ENCODE measurements around the gene S100A7A. TPM values are rescaled to one million over a fixed set of nuclear protein-coding genes. Genes with fewer than 3 reads are reported as not detected.

The S100A7A gene
- total and polyA plus RNA-seq, 2 donors (not counting 1 experiment from before 2014, with no cell fraction given), result not detected

- H3K27ac Mint-ChIP-seq, result no peak overlapping the region
- H3K27ac ChIP-seq (ENCODE audit: low read length in 2 of 2), result no peak overlapping the region
Observed at GRCh38 chr1:153470707-153471106, 54.4 kb downstream of the S100A7A start.

More at GRCh38 chr1:153470707-153471106, 54.4 kb downstream of the S100A7A start:
- Histone ChIP-seq H3K9me3 (ENCODE audit: control extremely low read depth in 1 of 3, control insufficient read depth in 2 of 3, insufficient read depth in 1 of 3, low read length in 2 of 3) (peaks cover 0 to 30% (median 22%) of the 10 kb centered on the region in 3 donors), H3K4me1 (ENCODE audit: control insufficient read depth in 2 of 2, insufficient read depth in 2 of 2, low read length in 2 of 2) (peaks cover 0 to 4% of the 10 kb centered on the region in 2 donors), H3K4me2 (replicated peaks; ENCODE audit: low read depth, low read length, poor library complexity, severe bottlenecking) (no peak overlapping the region), H2AFZ (ENCODE audit: insufficient read depth, low read depth, low read length, poor library complexity, severe bottlenecking) (no peak overlapping the region), H4K20me1 (ENCODE audit: control insufficient read depth, insufficient read depth, low read length, poor library complexity, severe bottlenecking) (no peaks in the 10 kb centered on the region), H3K4me3 (ENCODE audit: control extremely low read depth in 1 of 5, extremely low read depth in 1 of 5, insufficient read depth in 1 of 5, low read depth in 2 of 5, low read length in 4 of 5) (no peak overlapping the region), H3K36me3 (replicated peaks in 1 of 2; ENCODE audit: control extremely low read depth in 1 of 2, control insufficient read depth in 1 of 2, extremely low read depth in 1 of 2, insufficient read depth in 2 of 2, low read length in 1 of 2) (no peaks in the 10 kb centered on the region), H3K9ac (ENCODE audit: low read length) (no peak overlapping the region), H3K27me3 (replicated peaks in 1 of 4; ENCODE audit: control extremely low read depth in 1 of 4, control insufficient read depth in 3 of 4, insufficient read depth in 4 of 4, low read length in 3 of 4) (peaks cover 0 to 25% (median 5%) of the 10 kb centered on the region in 4 experiments), H3K79me2 (ENCODE audit: control insufficient read depth, insufficient read depth, low read length) (no peaks in the 10 kb centered on the region)
- DNase-seq (no peak), ATAC-seq (ENCODE audit: low read depth) (no peak)
- TF ChIP-seq CTCF (IDR thresholded peaks at IDR 0.05) (no peak), EZH2 (IDR thresholded peaks at IDR 0.05; ENCODE audit: borderline replicate concordance, insufficient read depth, low read depth, low read length, poor library complexity, severe bottlenecking) (no peak)
- H3K9me3 Mint-ChIP-seq (ENCODE audit: insufficient read depth), result peaks cover 23% of the 10 kb centered on the region
- peaks cover 48% of the 10 kb centered on the region for H3K27me3 Mint-ChIP-seq
- no peaks in the 10 kb centered on the region for H3K4me1 Mint-ChIP-seq
- intact Hi-C loops (cut with micrococcal nuclease), result no loop called here
- ChIA-PET POLR2A (no interaction called here), CTCF (interaction anchor here (1.4 kb wide), 1 partner anchor 23 kb away, joined by 3 read pairs; no protein-coding TSS in a partner anchor)
- no peak overlapping the region for H3K4me3 Mint-ChIP-seq

Small RNAs within 50 kb of the gene (small RNA-seq; reads per million reads assigned to genes)
- not detected for gene S100A15A (ENCODE audit: insufficient read length, low read depth, low replicate concordance)

Other genes starting within 250 kb of the S100A7A start
- gene LELP1, start 213.1 kb upstream of the S100A7A start, total RNA-seq, result not detected in 2 replicates
- not detected in 2 replicates for gene LELP1, start 213.1 kb upstream of the S100A7A start, polyA plus RNA-seq
- gene PRR9, start 198.9 kb upstream of the S100A7A start, total RNA-seq, result not detected in 2 replicates
- not detected in 2 replicates for gene PRR9, start 198.9 kb upstream of the S100A7A start, polyA plus RNA-seq
- gene LORICRIN, start 156.8 kb upstream of the S100A7A start, total RNA-seq, result 0.39 TPM in 1 of 2 replicates, not detected in the other
- not detected in 2 replicates for gene LORICRIN, start 156.8 kb upstream of the S100A7A start, polyA plus RNA-seq
- gene PGLYRP3, start 103.6 kb upstream of the S100A7A start, total RNA-seq, result not detected in 2 replicates
- gene PGLYRP3, start 103.6 kb upstream of the S100A7A start, polyA plus RNA-seq, result not detected in 2 replicates
- not detected in 2 replicates for gene PGLYRP4, start 67.7 kb upstream of the S100A7A start, total RNA-seq
- gene PGLYRP4, start 67.7 kb upstream of the S100A7A start, polyA plus RNA-seq, result not detected in 2 replicates
- gene S100A9, start 58.7 kb upstream of the S100A7A start, total RNA-seq, result 3.9 and 4.2 TPM in 2 replicates
- gene S100A9, start 58.7 kb upstream of the S100A7A start, polyA plus RNA-seq, result 28.2 and 66.6 TPM in 2 replicates
- gene S100A12, start 40.9 kb upstream of the S100A7A start, total RNA-seq, result not detected in 2 replicates
- gene S100A12, start 40.9 kb upstream of the S100A7A start, polyA plus RNA-seq, result 1.4 and 3.4 TPM in 2 replicates
- 1.9 and 3.3 TPM in 2 replicates for gene S100A8, start 25.4 kb upstream of the S100A7A start, total RNA-seq
- 8.9 and 16.7 TPM in 2 replicates for gene S100A8, start 25.4 kb upstream of the S100A7A start, polyA plus RNA-seq
- not detected in 2 replicates for gene S100A7, start 44.1 kb downstream of the S100A7A start, total RNA-seq
- gene S100A7, start 44.1 kb downstream of the S100A7A start, polyA plus RNA-seq, result not detected in 2 replicates
- 93.6 and 110 TPM in 2 replicates for gene S100A6, start 119.5 kb downstream of the S100A7A start, total RNA-seq
- gene S100A6, start 119.5 kb downstream of the S100A7A start, polyA plus RNA-seq, result 61.1 and 213 TPM in 2 replicates
- gene S100A5, start 124.4 kb downstream of the S100A7A start, total RNA-seq, result not detected in 2 replicates
- gene S100A5, start 124.4 kb downstream of the S100A7A start, polyA plus RNA-seq, result 0.64 TPM in 1 of 2 replicates, not detected in the other
- 58.0 and 62.7 TPM in 2 replicates for gene S100A4, start 129.3 kb downstream of the S100A7A start, total RNA-seq
- gene S100A4, start 129.3 kb downstream of the S100A7A start, polyA plus RNA-seq, result 121 and 150 TPM in 2 replicates
- not detected in 2 replicates for gene S100A3, start 132.7 kb downstream of the S100A7A start, total RNA-seq
- gene S100A3, start 132.7 kb downstream of the S100A7A start, polyA plus RNA-seq, result 0.17 TPM in 1 of 2 replicates, not detected in the other
- not detected in 2 replicates for gene S100A2, start 149.3 kb downstream of the S100A7A start, total RNA-seq
- 0.19 TPM in 1 of 2 replicates, not detected in the other for gene S100A2, start 149.3 kb downstream of the S100A7A start, polyA plus RNA-seq
- not detected in 2 replicates for gene S100A16, start 196.6 kb downstream of the S100A7A start, total RNA-seq
- not detected in 2 replicates for gene S100A16, start 196.6 kb downstream of the S100A7A start, polyA plus RNA-seq
- gene S100A14, start 199.8 kb downstream of the S100A7A start, total RNA-seq, result not detected in 2 replicates
- gene S100A14, start 199.8 kb downstream of the S100A7A start, polyA plus RNA-seq, result 0.17 TPM in 1 of 2 replicates, not detected in the other
- gene S100A13, start 211.0 kb downstream of the S100A7A start, total RNA-seq, result 5.7 and 9.8 TPM in 2 replicates
- gene S100A13, start 211.0 kb downstream of the S100A7A start, polyA plus RNA-seq, result 17.8 and 19.8 TPM in 2 replicates
- gene S100A1, start 211.9 kb downstream of the S100A7A start, total RNA-seq, result not detected in 2 replicates
- not detected in 2 replicates for gene S100A1, start 211.9 kb downstream of the S100A7A start, polyA plus RNA-seq
- 156 TPM in 2 replicates for gene CHTOP, start 217.5 kb downstream of the S100A7A start, total RNA-seq
- gene CHTOP, start 217.5 kb downstream of the S100A7A start, polyA plus RNA-seq, result 87.0 and 140 TPM in 2 replicates
- 37.6 and 39.4 TPM in 2 replicates for gene SNAPIN, start 242.2 kb downstream of the S100A7A start, total RNA-seq
- 17.2 and 22.7 TPM in 2 replicates for gene SNAPIN, start 242.2 kb downstream of the S100A7A start, polyA plus RNA-seq

All from B cell (primary cell).